MM.1S (cell line): ENCODE measurements around the gene ERAL1.

Experiments used
- EZH2 ChIP-seq: fragments of 300-600 bp; sonication (generic); optimal IDR thresholded peaks from 2 replicates; pipeline ENCODE3; 2017; ENCODE audit warnings: low read depth, mild to moderate bottlenecking, antibody characterized with exemption, low read length, mixed read lengths
- EZH2phosphoT487 ChIP-seq: fragments of 300-600 bp; sonication (generic); IDR thresholded peaks from 2 replicates; pipeline ENCODE4 v1.6.1; 2018; ENCODE audit warnings: antibody characterized with exemption, low read length
- TF ChIP-seq, protein P1 (sequence below): fragments of 300-600 bp; sonication (generic); IDR thresholded peaks from 2 replicates; pipeline ENCODE4 v1.5.1; 2016; ENCODE audit warnings: antibody characterized with exemption, low read length, mixed read lengths

DNA sequence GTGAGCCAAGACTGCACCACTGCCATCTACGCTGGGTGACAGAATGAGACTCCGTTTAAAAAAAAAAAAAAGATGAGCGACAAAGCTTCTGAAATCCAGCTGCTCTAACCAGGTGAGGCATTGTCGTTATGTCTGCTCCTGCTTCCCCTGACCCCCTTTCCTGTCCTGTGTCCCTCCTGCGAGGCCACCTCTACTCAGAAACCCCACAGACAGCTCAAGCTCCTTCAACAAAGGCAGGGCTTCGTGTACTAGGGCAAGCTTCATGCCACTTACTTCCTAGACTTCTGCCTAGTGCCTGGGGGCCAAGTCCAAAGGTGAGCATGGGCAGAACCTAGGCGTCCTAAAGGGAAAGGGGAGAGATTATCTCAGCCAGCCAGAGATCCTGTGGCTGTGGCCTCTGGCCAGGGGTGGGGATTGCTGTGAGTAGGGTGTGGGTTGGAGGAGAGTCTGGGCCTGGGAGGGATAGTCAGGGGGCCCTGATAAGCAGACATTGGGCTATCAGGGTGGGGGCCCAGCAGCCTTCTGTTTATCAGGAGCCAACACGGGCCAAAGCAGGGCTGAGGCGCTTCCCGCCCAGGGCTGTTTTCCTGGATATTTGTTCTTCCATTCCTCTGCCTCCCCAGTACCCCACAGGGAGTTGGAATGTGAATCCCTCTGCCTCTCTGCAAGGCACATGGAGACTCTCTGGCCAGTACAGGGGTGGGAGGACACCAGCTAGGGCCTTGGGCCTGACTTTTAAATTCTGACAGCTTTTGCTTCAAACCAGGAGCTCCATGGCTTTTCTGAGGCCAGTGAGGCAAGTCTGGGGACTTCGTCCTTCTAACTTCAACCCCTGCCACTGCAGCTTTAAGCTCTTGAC, 10.4 kb downstream of the ERAL1 start:
- no peak for TF ChIP-seq EZH2
- TF ChIP-seq, protein P1, sequence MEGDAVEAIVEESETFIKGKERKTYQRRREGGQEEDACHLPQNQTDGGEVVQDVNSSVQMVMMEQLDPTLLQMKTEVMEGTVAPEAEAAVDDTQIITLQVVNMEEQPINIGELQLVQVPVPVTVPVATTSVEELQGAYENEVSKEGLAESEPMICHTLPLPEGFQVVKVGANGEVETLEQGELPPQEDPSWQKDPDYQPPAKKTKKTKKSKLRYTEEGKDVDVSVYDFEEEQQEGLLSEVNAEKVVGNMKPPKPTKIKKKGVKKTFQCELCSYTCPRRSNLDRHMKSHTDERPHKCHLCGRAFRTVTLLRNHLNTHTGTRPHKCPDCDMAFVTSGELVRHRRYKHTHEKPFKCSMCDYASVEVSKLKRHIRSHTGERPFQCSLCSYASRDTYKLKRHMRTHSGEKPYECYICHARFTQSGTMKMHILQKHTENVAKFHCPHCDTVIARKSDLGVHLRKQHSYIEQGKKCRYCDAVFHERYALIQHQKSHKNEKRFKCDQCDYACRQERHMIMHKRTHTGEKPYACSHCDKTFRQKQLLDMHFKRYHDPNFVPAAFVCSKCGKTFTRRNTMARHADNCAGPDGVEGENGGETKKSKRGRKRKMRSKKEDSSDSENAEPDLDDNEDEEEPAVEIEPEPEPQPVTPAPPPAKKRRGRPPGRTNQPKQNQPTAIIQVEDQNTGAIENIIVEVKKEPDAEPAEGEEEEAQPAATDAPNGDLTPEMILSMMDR: no peak
- no peak for TF ChIP-seq EZH2phosphoT487
